Measurements from ENCODE around the gene QRICH2.
"Not testable (repeated sequence)": the region's sequence is repeated elsewhere in the genome, so short reads cannot be mapped to it uniquely, and the experiment has no call there.

DNA sequence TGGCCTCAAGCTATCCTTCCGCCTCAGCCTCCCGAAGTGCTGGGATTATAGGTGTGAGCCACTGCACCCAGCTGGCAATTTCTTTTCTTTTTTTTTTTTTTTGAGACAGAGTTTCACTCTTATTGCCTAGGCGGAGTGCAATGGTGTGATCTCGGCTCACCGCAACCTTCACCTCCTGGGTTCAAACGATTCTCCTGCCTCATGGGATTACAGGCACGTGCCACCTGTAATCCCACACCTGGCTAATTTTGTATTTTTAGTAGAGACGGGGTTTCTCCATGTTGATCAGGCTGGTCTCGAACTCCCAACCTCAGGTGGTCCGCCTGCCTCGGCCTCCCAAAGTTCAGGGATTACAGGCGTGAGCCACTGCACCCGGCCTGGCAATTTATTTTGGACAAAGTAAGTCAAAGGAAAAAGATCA is 40.5 kb downstream of the QRICH2 start:
- TF ChIP-seq L3MBTL2 (conservative IDR thresholded peaks at IDR 0.05); HDGF (IDR thresholded peaks at IDR 0.05; ENCODE audit: borderline replicate concordance); SP1 (IDR thresholded peaks at IDR 0.05); FOXM1 (IDR thresholded peaks at IDR 0.05; ENCODE audit: borderline replicate concordance); NFRKB (IDR thresholded peaks at IDR 0.05); ZNF384 (IDR thresholded peaks at IDR 0.05); SUZ12 (IDR thresholded peaks at IDR 0.05); TARDBP (IDR thresholded peaks at IDR 0.05); ELF4 (IDR thresholded peaks at IDR 0.05); BHLHE40 (IDR thresholded peaks at IDR 0.05; ENCODE audit: borderline replicate concordance); LEF1 (IDR thresholded peaks at IDR 0.05; ENCODE audit: borderline replicate concordance); FOXK2 (IDR thresholded peaks at IDR 0.05); ARNT (IDR thresholded peaks at IDR 0.05): not testable (repeated sequence)
